ENCODE results near the gene MINDY3.

MINDY3 gene

GRCh38 chr10:15783941-15784636 is 76.2 kb downstream of the MINDY3 start (continued):
- TF ChIP-seq ZNF280D (tag by site-specific recombination; IDR thresholded peaks at IDR 0.05) (no peak), ZNF114 (tag by site-specific recombination; IDR thresholded peaks at IDR 0.05) (no peak), ZNF624 (tag by site-specific recombination; IDR thresholded peaks at IDR 0.05) (no peak), ZNF132 (tag by site-specific recombination; IDR thresholded peaks at IDR 0.05; ENCODE audit: borderline replicate concordance) (no peak), INSM2 (tag by site-specific recombination; IDR thresholded peaks at IDR 0.05) (no peak)

- ChIA-PET POLR2A (no interaction called here), CTCF (no interaction called here)
- H3K27ac ChIP-seq (ENCODE audit: extremely low read depth, low read depth, low read length) = no peak overlapping the region
- TF ChIP-seq ZNF140 (tag by site-specific recombination; IDR thresholded peaks at IDR 0.05) = no peak
- TF ChIP-seq ZNF571 (tag by site-specific recombination; IDR thresholded peaks at IDR 0.05) = no peak
- TF ChIP-seq ZNF394 (tag by site-specific recombination; IDR thresholded peaks at IDR 0.05; ENCODE audit: borderline replicate concordance) = peak; percentile 16; the same call in 1 of the 2 replicates
- H3K36me3 ChIP-seq (ENCODE audit: control insufficient read depth in 2 of 2, insufficient read depth in 1 of 2, low read length in 2 of 2) = peaks cover 10 to 66% of the 10 kb centered on the region in 2 experiments; a peak in 2 of 3 replicates
- no peak overlapping the region for H3K4me3 ChIP-seq (ENCODE audit: low read depth, low read length)
- H3K4me1 ChIP-seq (ENCODE audit: control insufficient read depth, insufficient read depth, low read length) = no peaks in the 10 kb centered on the region
- H3K9me3 ChIP-seq (ENCODE audit: control insufficient read depth, insufficient read depth, low read depth, low read length) = no peaks in the 10 kb centered on the region
Observed at GRCh38 chr10:15782851-15783250, 77.5 kb downstream of the MINDY3 start.

GRCh38 chr10:15781381-15781960 is 78.8 kb downstream of the MINDY3 start:
- Histone ChIP-seq H3K4me1 (ENCODE audit: control insufficient read depth, insufficient read depth, low read length) (no peaks in the 10 kb centered on the region), H3K9me3 (ENCODE audit: control insufficient read depth, insufficient read depth, low read depth, low read length) (no peaks in the 10 kb centered on the region), H3K36me3 (ENCODE audit: control insufficient read depth in 2 of 2, insufficient read depth in 1 of 2, low read length in 2 of 2) (peaks cover 13 to 63% of the 10 kb centered on the region in 2 experiments; a peak in 2 of 3 replicates), H3K4me3 (ENCODE audit: low read depth, low read length) (no peak overlapping the region), H3K27ac (ENCODE audit: extremely low read depth, low read depth, low read length) (no peak overlapping the region)
- CTCF ChIA-PET = interaction anchor here (0.9 kb wide), 1 partner anchor 11 kb away, joined by 3 read pairs; no protein-coding TSS in a partner anchor
- POLR2A ChIA-PET = no interaction called here
- TF ChIP-seq ZBTB21 (tag by site-specific recombination; IDR thresholded peaks at IDR 0.05) = no peak
- no peak for TF ChIP-seq ZNF433 (tag by site-specific recombination; IDR thresholded peaks at IDR 0.05; ENCODE audit: low read depth)
- no peak for TF ChIP-seq ZNF514 (tag by site-specific recombination; IDR thresholded peaks at IDR 0.05)
- no peak for TF ChIP-seq SCRT1 (tag by site-specific recombination; IDR thresholded peaks at IDR 0.05; ENCODE audit: borderline replicate concordance)
- TF ChIP-seq ZBTB11 (tag by site-specific recombination; conservative IDR thresholded peaks at IDR 0.05; ENCODE audit: low read depth) = no peak
- TF ChIP-seq ZNF701 (tag by site-specific recombination; IDR thresholded peaks at IDR 0.05) = no peak
- no peak for TF ChIP-seq ZNF513 (tag by site-specific recombination; IDR thresholded peaks at IDR 0.05)
- no peak for TF ChIP-seq KLF7 (tag by site-specific recombination; IDR thresholded peaks at IDR 0.05; ENCODE audit: borderline replicate concordance)
- TF ChIP-seq ZFP69B (tag by site-specific recombination; IDR thresholded peaks at IDR 0.05) = no peak
- TF ChIP-seq GLI2 (tag by site-specific recombination; IDR thresholded peaks at IDR 0.05; ENCODE audit: borderline replicate concordance, low read depth) = no peak
- no peak for TF ChIP-seq ZNF362 (tag by site-specific recombination; IDR thresholded peaks at IDR 0.05)

Measured in HEK293 (cell line).